Choroid plexus epithelial cell (primary cell): ENCODE results near the gene DDAH1.
A peak's percentile ranks its signal among the peaks of the same experiment; 100 is the strongest.

Experiments used
- DNase-seq: peaks from one replicate; pipeline ENCODE4 v3.0.0-alpha.2; 2010; ENCODE audit warnings: low read depth
- H3K4me3 ChIP-seq: 2 replicates; pipeline ENCODE4 v1.5.1; 2011; ENCODE audit warnings: low read depth, mild to moderate bottlenecking, control low read depth, low read length, moderate library complexity
- TF ChIP-seq, protein P1 (sequence below): conservative IDR thresholded peaks from 2 replicates; pipeline ENCODE4 v1.5.1; 2011; ENCODE audit warnings: low read depth, mild to moderate bottlenecking, control low read depth, inconsistent platforms, low read length, moderate library complexity

The DDAH1 gene

DNA sequence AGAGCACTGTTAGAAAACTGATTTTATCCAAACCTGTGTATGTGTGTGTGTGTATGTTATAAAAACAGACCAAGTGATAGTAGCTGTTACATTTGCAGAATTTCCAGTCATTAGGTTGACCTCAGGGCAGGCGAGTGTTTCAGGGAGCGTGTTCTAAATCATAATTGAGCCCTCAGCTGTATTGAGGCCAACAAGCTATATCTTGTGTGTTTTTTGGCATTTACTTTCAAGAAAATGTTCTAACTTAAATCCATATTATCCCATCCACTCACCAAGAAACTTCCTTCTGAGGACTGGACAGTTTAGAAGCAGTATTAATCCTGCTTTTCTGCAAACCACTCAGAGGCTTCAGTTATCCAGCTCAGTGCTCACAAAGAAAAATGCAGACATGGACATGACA is 12.0 kb downstream of the DDAH1 start:
- no peak for DNase-seq
- TF ChIP-seq, protein P1, sequence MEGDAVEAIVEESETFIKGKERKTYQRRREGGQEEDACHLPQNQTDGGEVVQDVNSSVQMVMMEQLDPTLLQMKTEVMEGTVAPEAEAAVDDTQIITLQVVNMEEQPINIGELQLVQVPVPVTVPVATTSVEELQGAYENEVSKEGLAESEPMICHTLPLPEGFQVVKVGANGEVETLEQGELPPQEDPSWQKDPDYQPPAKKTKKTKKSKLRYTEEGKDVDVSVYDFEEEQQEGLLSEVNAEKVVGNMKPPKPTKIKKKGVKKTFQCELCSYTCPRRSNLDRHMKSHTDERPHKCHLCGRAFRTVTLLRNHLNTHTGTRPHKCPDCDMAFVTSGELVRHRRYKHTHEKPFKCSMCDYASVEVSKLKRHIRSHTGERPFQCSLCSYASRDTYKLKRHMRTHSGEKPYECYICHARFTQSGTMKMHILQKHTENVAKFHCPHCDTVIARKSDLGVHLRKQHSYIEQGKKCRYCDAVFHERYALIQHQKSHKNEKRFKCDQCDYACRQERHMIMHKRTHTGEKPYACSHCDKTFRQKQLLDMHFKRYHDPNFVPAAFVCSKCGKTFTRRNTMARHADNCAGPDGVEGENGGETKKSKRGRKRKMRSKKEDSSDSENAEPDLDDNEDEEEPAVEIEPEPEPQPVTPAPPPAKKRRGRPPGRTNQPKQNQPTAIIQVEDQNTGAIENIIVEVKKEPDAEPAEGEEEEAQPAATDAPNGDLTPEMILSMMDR, result no peak
- H3K4me3 ChIP-seq, result no peak overlapping the region

GRCh38 chr1:85451236-85451830 is 13.6 kb downstream of the DDAH1 start:
- DNase-seq, result no peak
- no peak overlapping the region for H3K4me3 ChIP-seq
- TF ChIP-seq, protein P1, result no peak

DNA sequence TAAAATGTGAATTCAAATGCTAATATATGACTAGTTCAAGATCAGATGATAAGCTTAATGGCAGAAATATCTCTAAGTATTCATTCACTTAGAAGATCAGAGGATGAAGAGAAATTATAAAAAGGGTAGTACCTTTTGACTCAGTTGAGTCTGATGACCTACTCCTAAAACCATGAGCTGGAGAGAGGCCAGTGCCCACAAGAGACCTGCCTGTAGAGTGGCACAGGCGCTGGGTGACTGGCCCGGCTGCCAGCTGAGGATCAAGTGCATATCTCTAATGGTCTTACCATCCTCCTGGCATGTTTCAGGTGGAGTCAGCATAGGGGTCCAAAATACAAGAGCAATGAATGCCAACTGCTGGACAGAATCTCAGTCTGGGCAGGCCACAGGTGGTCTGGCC is 14.1 kb downstream of the DDAH1 start:
- no peak for DNase-seq
- TF ChIP-seq, protein P1, result no peak

DNA sequence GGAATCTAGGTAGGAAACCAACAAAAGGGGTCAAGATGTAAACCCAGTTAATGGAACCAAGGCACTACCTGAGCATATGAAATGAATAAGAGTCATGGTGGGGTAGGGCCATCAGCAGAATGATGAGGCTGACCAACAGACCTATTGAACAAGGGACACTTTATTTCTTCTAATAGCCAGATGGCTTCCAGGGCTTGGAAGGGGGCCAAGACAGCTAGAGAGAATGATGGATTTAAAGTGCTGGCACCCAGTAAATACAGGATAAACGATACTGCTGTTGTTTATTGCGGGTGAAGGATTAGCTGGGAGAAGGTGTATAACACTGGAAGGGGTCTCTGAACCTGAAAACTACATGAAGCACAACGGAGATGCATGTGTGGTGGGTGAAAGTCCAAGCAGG is 15.6 kb downstream of the DDAH1 start:
- no peak for DNase-seq
- no peak overlapping the region for H3K4me3 ChIP-seq

More for the DNA sequence above, 14.1 kb downstream of the DDAH1 start:
- H3K4me3 ChIP-seq, result no peak overlapping the region

DNA sequence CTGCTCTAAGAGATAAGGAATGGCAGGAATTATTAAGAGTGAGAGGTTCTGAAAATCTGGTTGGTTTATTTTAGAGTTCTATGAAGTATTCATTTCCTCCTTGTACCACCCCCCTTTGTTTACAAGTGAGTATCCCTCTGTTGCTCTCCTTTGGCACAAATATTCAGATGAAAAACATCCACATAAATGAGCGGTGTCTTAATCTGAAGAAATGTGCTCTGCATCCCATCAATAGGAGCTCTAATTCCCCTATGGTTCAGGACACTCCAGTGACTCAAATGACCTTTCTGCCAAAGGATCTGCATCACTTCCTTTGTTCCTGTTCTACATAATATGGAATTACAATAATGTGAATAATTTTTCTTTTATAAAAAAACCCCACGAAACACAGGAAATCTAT is 16.6 kb downstream of the DDAH1 start:
- TF ChIP-seq, protein P1, result no peak
- H3K4me3 ChIP-seq, result no peak overlapping the region
- no peak for DNase-seq

More for the DNA sequence above, 15.6 kb downstream of the DDAH1 start:
- TF ChIP-seq, protein P1, result no peak

DNA sequence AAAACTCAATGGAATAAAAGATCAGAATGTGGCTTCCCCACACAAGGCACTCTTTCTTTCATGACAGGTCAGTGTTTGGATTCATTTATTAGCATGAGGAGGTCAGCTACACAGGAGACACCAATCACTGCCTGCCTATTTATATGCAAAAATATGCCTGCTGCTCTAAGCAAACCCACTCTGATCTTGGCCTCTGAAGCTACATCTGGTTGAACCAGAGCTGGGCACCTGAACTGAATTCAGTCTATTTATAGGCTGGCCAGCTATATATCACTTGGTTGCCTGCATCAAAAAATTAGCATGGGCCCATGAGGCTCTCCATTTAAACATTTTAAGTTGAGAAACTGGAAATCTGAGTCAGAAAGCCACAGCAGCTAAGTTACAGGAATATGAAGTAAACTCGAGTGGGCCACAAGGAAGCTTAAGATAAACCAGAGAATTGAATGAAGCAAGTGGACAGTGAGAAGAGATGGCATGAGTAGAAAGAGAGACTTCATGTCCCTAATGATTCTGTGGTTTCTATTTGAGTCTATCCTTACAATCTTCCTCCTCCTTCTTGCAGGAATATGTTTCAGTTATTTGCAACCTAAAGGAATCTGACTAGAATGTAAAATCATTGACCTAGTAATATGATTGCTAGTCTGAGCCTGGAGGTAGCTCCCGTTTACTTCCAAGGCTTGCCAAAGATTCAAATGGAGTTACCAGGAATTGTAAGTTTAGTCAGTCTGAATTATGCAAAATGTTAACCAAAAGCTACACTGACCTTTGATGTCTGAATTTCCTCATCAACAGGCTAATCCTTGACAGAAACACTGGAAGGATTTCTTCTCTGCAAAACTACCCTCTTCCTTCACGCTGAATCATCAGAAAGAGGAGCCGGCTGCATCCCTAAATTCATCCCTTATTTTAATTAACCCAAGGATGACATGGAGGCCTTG is 17.7 kb downstream of the DDAH1 start:
- peak; percentile 48 for DNase-seq
- no peak overlapping the region for H3K4me3 ChIP-seq
- TF ChIP-seq, protein P1, result no peak
